HL-60 (cell line): ENCODE measurements around the gene DOC2A.

ENCODE experiments used
- DNase-seq, 2 experiments: peaks; one replicate each; pipeline ENCODE4 v3.0.0-alpha.2; 2010 to 2020; ENCODE audit warnings: low read depth in 1 of 2, low spot score in 1 of 2
- H3K27ac ChIP-seq: fragments of 250-450 bp; sonication (Bioruptor Pico); replicated peaks from 2 replicates; pipeline ENCODE4 v1.5.1; 2020; ENCODE audit warnings: mild to moderate bottlenecking, moderate library complexity
- H3K27me3 ChIP-seq: fragments of 250-450 bp; sonication (Bioruptor Pico); 2 replicates; pipeline ENCODE4 v1.5.1; 2021; ENCODE audit warnings: mild to moderate bottlenecking, moderate library complexity; ENCODE audit not compliant: insufficient read depth, poor library complexity, severe bottlenecking
- H3K4me3 ChIP-seq: replicated peaks from 2 replicates; pipeline ENCODE4 v1.5.1; 2011; ENCODE audit warnings: mild to moderate bottlenecking, control low read depth, low read length; ENCODE audit not compliant: insufficient read depth
- CTCF ChIP-seq: IDR thresholded peaks from one replicate; pipeline ENCODE4 v1.5.1; 2011; ENCODE audit warnings: low read length, control low read depth, inconsistent platforms; ENCODE audit not compliant: insufficient read depth
- GABPA ChIP-seq: IDR thresholded peaks from 2 replicates; pipeline ENCODE4 v1.6.1; 2012; ENCODE audit warnings: low read depth
- POLR2AphosphoS5 ChIP-seq: IDR thresholded peaks from 2 replicates; pipeline ENCODE4 v1.6.1; 2012; ENCODE audit warnings: low read depth
- REST ChIP-seq: IDR thresholded peaks from 2 replicates; pipeline ENCODE4 v1.6.1; 2012; ENCODE audit warnings: low read depth; ENCODE audit not compliant: insufficient replicate concordance
- SPI1 ChIP-seq: IDR thresholded peaks from 2 replicates; pipeline ENCODE4 v1.6.1; 2012; ENCODE audit warnings: low read depth, mild to moderate bottlenecking, borderline replicate concordance

DOC2A gene

GRCh38 chr16:29968205-29968604, 42.6 kb downstream of the DOC2A start:
- no peak for DNase-seq
- TF ChIP-seq POLR2AphosphoS5 (no peak), CTCF (no peak), GABPA (no peak), REST (no peak), SPI1 (no peak)
- H3K27ac ChIP-seq: no peak overlapping the region
- H3K4me3 ChIP-seq: no peak overlapping the region
- H3K27me3 ChIP-seq: no peaks in the 10 kb centered on the region

GRCh38 chr16:29963021-29963743, 47.6 kb downstream of the DOC2A start:
- Histone ChIP-seq H3K27ac (peak overlapping the region; percentile 81; the same call in 1 of the 2 replicates), H3K4me3 (no peak overlapping the region; the same call in 1 of the 2 replicates), H3K27me3 (no peaks in the 10 kb centered on the region)
- DNase-seq: no peak
- no peak for TF ChIP-seq CTCF

GRCh38 chr16:29962344-29962994, 48.4 kb downstream of the DOC2A start:
- Histone ChIP-seq H3K27me3 (no peaks in the 10 kb centered on the region), H3K4me3 (peak overlapping the region; percentile 85), H3K27ac (peak overlapping the region; percentile 81)
- TF ChIP-seq POLR2AphosphoS5 (no peak), REST (no peak), SPI1 (0 out of 2 replicates have a peak, but pooled peaks have one; percentile 3)
- DNase-seq: peak in 1 of 2 experiments; percentile 30

DNA sequence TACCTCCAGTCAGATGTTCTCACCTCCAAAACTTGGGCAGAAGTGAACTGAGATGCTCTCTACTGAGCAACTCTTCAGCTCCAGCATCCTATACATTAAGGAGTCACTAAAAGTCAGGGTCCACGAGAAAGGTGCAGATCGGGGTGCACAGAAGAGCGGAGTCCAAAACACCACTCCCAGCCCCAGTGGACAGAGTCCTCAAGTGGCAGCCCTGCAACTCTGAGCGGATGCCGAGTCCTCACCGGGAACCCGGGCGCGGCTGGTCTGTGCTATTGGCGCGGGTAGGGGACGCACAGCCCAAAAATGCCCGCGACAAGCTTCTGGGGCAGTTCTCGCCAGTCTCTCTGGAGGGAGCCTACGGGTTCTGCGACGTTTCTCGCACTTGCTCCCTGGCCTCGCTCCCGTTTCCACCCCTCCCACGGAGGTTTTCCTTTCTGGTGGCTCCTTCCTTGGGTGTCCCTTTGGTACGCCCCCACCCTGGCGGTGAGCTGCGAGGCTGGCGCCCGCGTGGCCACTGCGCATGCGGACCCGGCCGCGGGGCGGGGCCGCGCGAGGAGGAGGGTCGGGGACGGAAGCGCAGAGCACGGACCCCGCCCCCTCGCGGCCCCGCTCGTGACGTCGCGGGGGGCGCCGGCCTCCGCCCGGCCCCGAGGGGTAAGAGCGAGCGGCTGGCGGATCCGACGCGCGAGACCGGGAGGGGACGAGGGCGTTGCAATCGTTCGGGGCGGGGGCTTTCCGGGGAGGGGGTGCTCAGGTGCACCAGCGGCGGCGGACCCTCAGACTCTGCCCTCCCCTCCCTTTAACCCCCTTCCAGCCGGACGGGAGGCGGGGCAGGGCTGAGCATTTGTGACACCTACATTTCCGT, 49.1 kb downstream of the DOC2A start, which contains the start of gene TMEM219:
Gene TMEM219 (plus strand): TSS at position 601 of the 865 bp plus-strand sequence. CDS start 1,065 bp downstream, outside the sequence.
- TF ChIP-seq SPI1 (no peak), CTCF (no peak), REST (peak; percentile 21), GABPA (no peak), POLR2AphosphoS5 (peak; percentile 37; the same call in 1 of the 2 replicates)

More for the DNA sequence above, 49.1 kb downstream of the DOC2A start, which contains the start of gene TMEM219:
- peak; percentile 83 to 84 for DNase-seq
- Histone ChIP-seq H3K27ac (peak within 1 kb of the TSS; percentile 81), H3K4me3 (peak within 1 kb of the TSS; percentile 85), H3K27me3 (no peaks in the 10 kb centered on the region)
